PC-3 (cell line): Measurements from ENCODE around the gene PLD1. TPM values are rescaled to one million over a fixed set of nuclear protein-coding genes. Genes with fewer than 3 reads are reported as not detected.

Experiments used
- ATAC-seq: fragments of 200-7000 bp; cut with Tn5 transposase; 2 replicates; pipeline ENCODE4 v1.9.1; 2020; ENCODE audit warnings: mild to moderate bottlenecking, moderate library complexity
- BruUV-seq: library from RNA; stranded (reverse); fragments of 400-500 nt; replicated peaks from 2 replicates; lab custom pipeline; 2021; lab: Mats Ljungman, UMichigan
- CTCF ChIA-PET: fragments of 300-600 bp; sonication (Branson Sonifier 250); formaldehyde crosslinking; loops from one replicate; lab custom pipeline; 2022; ENCODE audit warnings: antibody characterized with exemption; lab: Charles Lee
- POLR2A ChIA-PET: fragments of 300-600 bp; sonication (Branson Sonifier 250); formaldehyde crosslinking; loops from one replicate; lab custom pipeline; 2022; ENCODE audit warnings: antibody characterized with exemption; ENCODE audit not compliant: unreplicated experiment; lab: Charles Lee
- DNase-seq: peaks from one replicate; pipeline ENCODE4 v3.0.0-alpha.2; 2015
- H2AFZ ChIP-seq: fragments of 300-600 bp; sonication (generic); 2 replicates; pipeline ENCODE4 v1.6.0; 2016; ENCODE audit warnings: antibody characterized with exemption, low read length
- H3F3A ChIP-seq: fragments of 300-600 bp; sonication (generic); one replicate; pipeline ENCODE4 v1.6.0; 2017; ENCODE audit warnings: antibody characterized with exemption, low read length, control low read depth, mild to moderate bottlenecking; ENCODE audit not compliant: unreplicated experiment
- H3K27ac ChIP-seq: fragments of 300-600 bp; sonication (generic); 2 replicates; pipeline ENCODE4 v1.5.1; 2016; ENCODE audit warnings: mild to moderate bottlenecking, low read length
- H3K27me3 ChIP-seq: fragments of 300-600 bp; sonication (generic); 2 replicates; pipeline ENCODE4 v1.6.1; 2016; ENCODE audit warnings: low read length, mixed read lengths
- H3K36me3 ChIP-seq: fragments of 300-600 bp; sonication (generic); 2 replicates; pipeline ENCODE4 v1.6.1; 2016; ENCODE audit warnings: low read depth, mixed run types, low read length, mixed read lengths
- H3K4me1 ChIP-seq: fragments of 300-600 bp; sonication (generic); 2 replicates; pipeline ENCODE4 v1.5.1; 2016; ENCODE audit warnings: low read length; ENCODE audit not compliant: insufficient read depth
- H3K4me2 ChIP-seq: fragments of 300-600 bp; sonication (generic); 2 replicates; pipeline ENCODE4 v1.6.0; 2016; ENCODE audit warnings: low read length
- H3K4me3 ChIP-seq: fragments of 300-600 bp; sonication (generic); 2 replicates; pipeline ENCODE4 v1.5.1; 2016; ENCODE audit warnings: mild to moderate bottlenecking, low read length, mixed read lengths
- H3K79me2 ChIP-seq: fragments of 300-600 bp; sonication (generic); 2 replicates; pipeline ENCODE4 v1.6.1; 2017; ENCODE audit warnings: low read length, mixed read lengths
- H3K9ac ChIP-seq: fragments of 300-600 bp; sonication (generic); 2 replicates; pipeline ENCODE4 v1.6.0; 2016; ENCODE audit warnings: mild to moderate bottlenecking, low read length
- H3K9me2 ChIP-seq: fragments of 300-600 bp; sonication (generic); replicated peaks from 2 replicates; pipeline ENCODE4 v1.6.1; 2016; ENCODE audit warnings: mixed run types, low read length, mixed read lengths
- H3K9me3 ChIP-seq: fragments of 300-600 bp; sonication (generic); 2 replicates; pipeline ENCODE4 v1.6.1; 2016; ENCODE audit warnings: low read length, mixed read lengths
- H4K20me1 ChIP-seq: fragments of 300-600 bp; sonication (generic); 2 replicates; pipeline ENCODE4 v1.6.1; 2016; ENCODE audit warnings: low read length, mixed read lengths
- EZH2 ChIP-seq: fragments of 300-600 bp; sonication (generic); IDR thresholded peaks from one replicate; pipeline ENCODE4 v1.6.1; 2017; ENCODE audit warnings: antibody characterized with exemption, mild to moderate bottlenecking, low read length; ENCODE audit not compliant: unreplicated experiment
- EZH2phosphoT487 ChIP-seq: fragments of 300-600 bp; sonication (generic); IDR thresholded peaks from 2 replicates; pipeline ENCODE4 v1.6.1; 2018; ENCODE audit warnings: mild to moderate bottlenecking, antibody characterized with exemption, low read length, borderline replicate concordance
- intact Hi-C: fragments of 100-400 bp; cut with micrococcal nuclease; formaldehyde crosslinking; loops from 2 replicates; pipeline ENCODE4 v1.9.0; 2023
- total RNA-seq: library from RNA; depleted of rRNA; stranded (reverse); fragments of >200 nt; gene quantifications from 2 replicates; pipeline ENCODE4 v1.2.3, GENCODE V29; 2014
- TF ChIP-seq, protein P1 (sequence below): fragments of 300-600 bp; sonication (generic); conservative IDR thresholded peaks from 2 replicates; pipeline ENCODE4 v1.5.1; 2017; ENCODE audit warnings: antibody characterized with exemption, low read depth, mild to moderate bottlenecking, low read length

Gene PLD1
- total RNA-seq, 1 experiment from 2014 or later: 7.3 TPM

DNA sequence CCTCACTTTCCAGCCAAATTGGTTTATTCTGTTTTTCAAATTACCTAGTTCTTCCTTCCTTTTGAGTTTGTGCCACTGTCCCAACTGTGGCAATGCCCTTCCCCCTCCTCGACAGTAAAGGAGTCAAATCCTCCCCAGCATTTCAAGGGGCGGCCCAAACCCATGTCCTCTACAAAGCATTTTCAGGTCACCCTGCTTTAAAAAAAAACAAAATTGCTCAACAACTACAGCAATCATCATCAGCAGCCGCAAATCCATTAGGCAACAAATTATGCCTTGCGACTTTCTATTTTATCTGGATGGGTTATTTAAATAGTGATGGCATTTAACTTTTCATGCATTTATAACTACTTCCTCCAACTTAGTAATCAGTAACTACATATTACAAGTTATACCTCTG lies 32.7 kb downstream of the PLD1 start:
- no peaks in the 10 kb centered on the region for H3F3A ChIP-seq
- H3K79me2 ChIP-seq: no peaks in the 10 kb centered on the region
- no peaks in the 10 kb centered on the region for H3K27me3 ChIP-seq
- no peaks in the 10 kb centered on the region for H3K36me3 ChIP-seq
- no peaks in the 10 kb centered on the region for H3K9me2 ChIP-seq
- 0 out of 2 replicates have a peak overlapping the region, but pooled peaks have one; percentile 27 for H3K27ac ChIP-seq
- no peaks in the 10 kb centered on the region for H4K20me1 ChIP-seq
- DNase-seq: no peak
- no peak for ATAC-seq
- TF ChIP-seq EZH2: no peak
- TF ChIP-seq, protein P1, sequence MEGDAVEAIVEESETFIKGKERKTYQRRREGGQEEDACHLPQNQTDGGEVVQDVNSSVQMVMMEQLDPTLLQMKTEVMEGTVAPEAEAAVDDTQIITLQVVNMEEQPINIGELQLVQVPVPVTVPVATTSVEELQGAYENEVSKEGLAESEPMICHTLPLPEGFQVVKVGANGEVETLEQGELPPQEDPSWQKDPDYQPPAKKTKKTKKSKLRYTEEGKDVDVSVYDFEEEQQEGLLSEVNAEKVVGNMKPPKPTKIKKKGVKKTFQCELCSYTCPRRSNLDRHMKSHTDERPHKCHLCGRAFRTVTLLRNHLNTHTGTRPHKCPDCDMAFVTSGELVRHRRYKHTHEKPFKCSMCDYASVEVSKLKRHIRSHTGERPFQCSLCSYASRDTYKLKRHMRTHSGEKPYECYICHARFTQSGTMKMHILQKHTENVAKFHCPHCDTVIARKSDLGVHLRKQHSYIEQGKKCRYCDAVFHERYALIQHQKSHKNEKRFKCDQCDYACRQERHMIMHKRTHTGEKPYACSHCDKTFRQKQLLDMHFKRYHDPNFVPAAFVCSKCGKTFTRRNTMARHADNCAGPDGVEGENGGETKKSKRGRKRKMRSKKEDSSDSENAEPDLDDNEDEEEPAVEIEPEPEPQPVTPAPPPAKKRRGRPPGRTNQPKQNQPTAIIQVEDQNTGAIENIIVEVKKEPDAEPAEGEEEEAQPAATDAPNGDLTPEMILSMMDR: no peak
- peaks cover 21% of the 10 kb centered on the region for H3K4me1 ChIP-seq
- intact Hi-C loops: loop anchor here (10.0 kb wide), 1 partner anchor 813 kb away; no protein-coding TSS in a partner anchor
- BruUV-seq: no TSS peak
- H2AFZ ChIP-seq: no peak overlapping the region
- ChIA-PET POLR2A (no interaction called here), CTCF (no interaction called here)
- H3K4me3 ChIP-seq: no peak overlapping the region
- no peak overlapping the region for H3K9ac ChIP-seq
- no peaks in the 10 kb centered on the region for H3K9me3 ChIP-seq
- peak overlapping the region; percentile 18; the same call in 1 of the 2 replicates for H3K4me2 ChIP-seq

DNA sequence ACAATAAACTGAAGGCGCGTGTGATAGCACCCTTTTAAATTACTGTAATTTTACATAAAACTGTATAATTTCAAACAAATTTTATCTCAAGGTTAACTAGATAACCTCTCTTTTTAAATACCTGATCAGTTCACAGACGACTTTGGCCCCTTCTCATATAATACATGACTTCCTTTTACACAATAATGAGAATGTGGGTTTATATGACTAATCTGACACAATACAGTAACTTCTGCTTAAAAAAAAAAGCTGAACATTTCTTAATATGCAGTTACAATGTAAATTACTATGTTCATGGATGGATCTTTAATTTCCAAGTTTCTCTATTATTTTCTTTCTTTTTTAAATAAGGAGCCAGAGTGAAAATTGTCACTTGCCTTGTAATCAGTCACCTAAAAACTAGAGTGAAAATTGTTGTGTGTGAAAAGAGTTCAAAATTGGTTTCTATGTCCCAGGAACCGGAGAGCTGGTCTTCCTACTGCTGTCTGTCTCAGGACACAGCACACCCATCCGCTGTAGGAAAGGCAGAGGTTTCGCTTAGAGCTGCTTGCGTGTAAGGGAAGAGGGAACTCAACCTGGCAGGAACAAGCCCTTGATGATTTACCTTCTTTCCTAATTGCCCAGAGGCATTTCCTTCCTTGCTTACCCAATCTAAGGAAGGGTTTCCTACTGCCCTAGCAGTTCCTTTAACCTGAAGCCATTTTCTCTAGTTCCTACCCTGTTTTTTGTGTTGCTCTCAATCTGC lies 33.3 kb downstream of the PLD1 start:
- H3K36me3 ChIP-seq: no peaks in the 10 kb centered on the region
- H3K9me3 ChIP-seq: no peaks in the 10 kb centered on the region
- no peaks in the 10 kb centered on the region for H3F3A ChIP-seq
- ATAC-seq: peak; percentile 29
- no peak for TF ChIP-seq EZH2phosphoT487
- no peak overlapping the region for H3K4me3 ChIP-seq
- peak overlapping the region; percentile 18; the same call in 1 of the 2 replicates for H3K4me2 ChIP-seq
- ChIA-PET CTCF (interaction anchor here (1.2 kb wide), 1 partner anchor 12 kb away, joined by 4 read pairs; no protein-coding TSS in a partner anchor), POLR2A (no interaction called here)
- H4K20me1 ChIP-seq: no peaks in the 10 kb centered on the region
- no peaks in the 10 kb centered on the region for H3K9me2 ChIP-seq
- intact Hi-C loops: loop anchor here (10.0 kb wide), 1 partner anchor 812 kb away; no protein-coding TSS in a partner anchor
- H3K9ac ChIP-seq: no peak overlapping the region
- BruUV-seq: no TSS peak
- peak; percentile 47 for DNase-seq
- H3K4me1 ChIP-seq: peaks cover 22% of the 10 kb centered on the region
- no peak overlapping the region for H2AFZ ChIP-seq
- H3K27me3 ChIP-seq: no peaks in the 10 kb centered on the region
- H3K79me2 ChIP-seq: no peaks in the 10 kb centered on the region
- H3K27ac ChIP-seq: peak overlapping the region; percentile 27; the same call in 1 of the 2 replicates

DNA sequence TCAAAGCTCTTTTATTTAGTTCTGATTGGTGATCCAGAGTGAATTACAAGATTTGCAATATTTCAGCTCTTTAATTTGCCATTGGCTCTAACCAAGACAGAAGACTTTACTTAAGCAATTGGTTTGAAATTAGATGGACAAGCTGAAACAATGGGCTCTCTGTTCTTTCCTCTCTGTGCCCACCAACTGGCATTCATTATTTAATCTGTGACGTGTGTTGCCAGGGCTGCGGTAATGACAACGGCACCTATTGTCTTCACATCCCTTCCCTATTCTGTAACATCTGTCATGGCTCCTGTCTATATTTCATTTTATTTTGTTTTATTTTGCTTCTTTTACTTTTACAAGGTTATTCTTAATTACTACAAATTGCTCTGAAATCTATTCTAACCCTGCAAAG lies 33.9 kb downstream of the PLD1 start:
- Histone ChIP-seq H3F3A (no peaks in the 10 kb centered on the region), H2AFZ (no peak overlapping the region), H3K9me3 (no peaks in the 10 kb centered on the region), H3K4me3 (no peak overlapping the region), H3K36me3 (no peaks in the 10 kb centered on the region), H3K79me2 (no peaks in the 10 kb centered on the region), H3K4me2 (no peak overlapping the region), H4K20me1 (no peaks in the 10 kb centered on the region), H3K4me1 (peaks cover 22% of the 10 kb centered on the region), H3K27me3 (no peaks in the 10 kb centered on the region), H3K9ac (no peak overlapping the region), H3K27ac (0 out of 2 replicates have a peak overlapping the region, but pooled peaks have one; percentile 27), H3K9me2 (no peaks in the 10 kb centered on the region)
- no peak for ATAC-seq
- DNase-seq: no peak
- intact Hi-C loops: loop anchor here (10.0 kb wide), 1 partner anchor 812 kb away; no protein-coding TSS in a partner anchor
- TF ChIP-seq EZH2 (no peak), EZH2phosphoT487 (no peak)
- TF ChIP-seq, protein P1: no peak
- BruUV-seq: no TSS peak
- POLR2A ChIA-PET: no interaction called here
- CTCF ChIA-PET: interaction anchor here (0.6 to 1.2 kb wide), 3 partner anchors 12 to 815 kb away, joined by 3 to 4 read pairs (median 3); no protein-coding TSS in a partner anchor
